BE2C (cell line): ENCODE data around the gene MIAT.
A peak's percentile ranks its signal among the peaks of the same experiment; 100 is the strongest.

Experiments used
- DNase-seq: peaks from one replicate; pipeline ENCODE4 v3.0.0-alpha.2; 2020
- H3K27me3 ChIP-seq: fragments of 250-450 bp; sonication (Bioruptor Pico); 2 replicates; pipeline ENCODE4 v1.5.1; 2020; ENCODE audit warnings: mild to moderate bottlenecking
- H3K36me3 ChIP-seq: fragments of 250-450 bp; sonication (Bioruptor Pico); 2 replicates; pipeline ENCODE4 v1.5.1; 2020; ENCODE audit warnings: mild to moderate bottlenecking
- H3K4me1 ChIP-seq: fragments of 250-450 bp; sonication (Bioruptor Pico); 2 replicates; pipeline ENCODE4 v1.5.1; 2020
- H3K4me3 ChIP-seq: 2 replicates; pipeline ENCODE4 v1.5.1; 2011; ENCODE audit warnings: low read depth, low read length
- H3K9me3 ChIP-seq: fragments of 250-450 bp; sonication (Bioruptor Pico); 2 replicates; pipeline ENCODE4 v1.5.1; 2020
- CTCF ChIP-seq: IDR thresholded peaks from 2 replicates; pipeline ENCODE4 v1.5.1; 2012; ENCODE audit warnings: mild to moderate bottlenecking, low read depth, low read length

The MIAT gene

GRCh38 chr22:26709617-26710390 is 52.4 kb downstream of the MIAT start:
- Histone ChIP-seq H3K9me3 (no peaks in the 10 kb centered on the region), H3K4me3 (no peak overlapping the region), H3K27me3 (no peaks in the 10 kb centered on the region), H3K36me3 (no peaks in the 10 kb centered on the region), H3K4me1 (peaks cover 6% of the 10 kb centered on the region)
- DNase-seq: no peak
- no peak for TF ChIP-seq CTCF

GRCh38 chr22:26711205-26711963 is 54.0 kb downstream of the MIAT start:
- no peaks in the 10 kb centered on the region for H3K27me3 ChIP-seq
- no peak for TF ChIP-seq CTCF
- no peaks in the 10 kb centered on the region for H3K36me3 ChIP-seq
- peaks cover 6% of the 10 kb centered on the region for H3K4me1 ChIP-seq
- no peak for DNase-seq
- H3K4me3 ChIP-seq: no peak overlapping the region
- H3K9me3 ChIP-seq: no peaks in the 10 kb centered on the region

- DNase-seq: peak; percentile 19
- Histone ChIP-seq H3K9me3 (no peaks in the 10 kb centered on the region), H3K4me1 (peaks cover 6% of the 10 kb centered on the region), H3K36me3 (no peaks in the 10 kb centered on the region), H3K4me3 (no peak overlapping the region), H3K27me3 (no peaks in the 10 kb centered on the region)
- TF ChIP-seq CTCF: no peak
Measured at GRCh38 chr22:26712158-26712557, 54.8 kb downstream of the MIAT start.

GRCh38 chr22:26713823-26714449 is 56.5 kb downstream of the MIAT start:
- DNase-seq: no peak
- Histone ChIP-seq H3K27me3 (no peaks in the 10 kb centered on the region), H3K9me3 (no peaks in the 10 kb centered on the region), H3K4me1 (peaks cover 6% of the 10 kb centered on the region), H3K4me3 (no peak overlapping the region), H3K36me3 (no peaks in the 10 kb centered on the region)
- no peak for TF ChIP-seq CTCF

GRCh38 chr22:26714971-26715370 is 57.6 kb downstream of the MIAT start:
- peaks cover 6% of the 10 kb centered on the region for H3K4me1 ChIP-seq
- no peaks in the 10 kb centered on the region for H3K27me3 ChIP-seq
- no peak for DNase-seq
- no peaks in the 10 kb centered on the region for H3K9me3 ChIP-seq
- no peak for TF ChIP-seq CTCF
- H3K36me3 ChIP-seq: no peaks in the 10 kb centered on the region
- H3K4me3 ChIP-seq: no peak overlapping the region
